Thyroid gland (tissue), 4 donors: Measurements from ENCODE around the gene MTUS2.

ENCODE experiments used
- POLR2A ChIP-seq, 2 donors: fragments of 450-650 bp; IDR thresholded peaks; one replicate each; pipeline ENCODE4 v1.6.1; 2017; ENCODE audit warnings: antibody characterized with exemption in 2 of 2, mild to moderate bottlenecking in 2 of 2, moderate library complexity in 1 of 2
- TF ChIP-seq, protein P1 (sequence below), 6 experiments: fragments of 200-600 bp in 3 of 6; fragments of 450-650 bp in 3 of 6; sonication (generic) in 3 of 6; IDR thresholded peaks; one replicate each; pipeline ENCODE4 v1.5.1; 2016 to 2019; ENCODE audit warnings: antibody characterized with exemption in 6 of 6, mild to moderate bottlenecking in 2 of 6, inconsistent platforms in 1 of 6, moderate library complexity in 1 of 6

GRCh38 chr13:28978574-28978973 lies 158.4 kb downstream of the MTUS2 start:
- TF ChIP-seq, protein P1, sequence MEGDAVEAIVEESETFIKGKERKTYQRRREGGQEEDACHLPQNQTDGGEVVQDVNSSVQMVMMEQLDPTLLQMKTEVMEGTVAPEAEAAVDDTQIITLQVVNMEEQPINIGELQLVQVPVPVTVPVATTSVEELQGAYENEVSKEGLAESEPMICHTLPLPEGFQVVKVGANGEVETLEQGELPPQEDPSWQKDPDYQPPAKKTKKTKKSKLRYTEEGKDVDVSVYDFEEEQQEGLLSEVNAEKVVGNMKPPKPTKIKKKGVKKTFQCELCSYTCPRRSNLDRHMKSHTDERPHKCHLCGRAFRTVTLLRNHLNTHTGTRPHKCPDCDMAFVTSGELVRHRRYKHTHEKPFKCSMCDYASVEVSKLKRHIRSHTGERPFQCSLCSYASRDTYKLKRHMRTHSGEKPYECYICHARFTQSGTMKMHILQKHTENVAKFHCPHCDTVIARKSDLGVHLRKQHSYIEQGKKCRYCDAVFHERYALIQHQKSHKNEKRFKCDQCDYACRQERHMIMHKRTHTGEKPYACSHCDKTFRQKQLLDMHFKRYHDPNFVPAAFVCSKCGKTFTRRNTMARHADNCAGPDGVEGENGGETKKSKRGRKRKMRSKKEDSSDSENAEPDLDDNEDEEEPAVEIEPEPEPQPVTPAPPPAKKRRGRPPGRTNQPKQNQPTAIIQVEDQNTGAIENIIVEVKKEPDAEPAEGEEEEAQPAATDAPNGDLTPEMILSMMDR (IDR thresholded peaks at IDR 0.05): no peak
- TF ChIP-seq POLR2A (IDR thresholded peaks at IDR 0.05): no peak
